HCT116 (cell line): ENCODE results near the gene CFAP46. TPM values are rescaled to one million over a fixed set of nuclear protein-coding genes. Genes with fewer than 3 reads are reported as not detected.

Experiments
- ATAC-seq: fragments of 200-7000 bp; cut with Tn5 transposase; 2 replicates; pipeline ENCODE4 v1.9.1; 2020; ENCODE audit warnings: mild to moderate bottlenecking, moderate library complexity
- BruUV-seq: library from RNA; stranded (reverse); fragments of 400-500 nt; replicated peaks from 2 replicates; lab custom pipeline; 2021; lab: Mats Ljungman, UMichigan
- CTCF ChIA-PET: fragments of 300-600 bp; sonication (Branson Sonifier 250); formaldehyde crosslinking; loops from one replicate; lab custom pipeline; 2021; ENCODE audit warnings: antibody characterized with exemption; lab: Charles Lee
- POLR2A ChIA-PET: fragments of 300-600, 350-600 bp; sonication (Branson Sonifier 250); formaldehyde crosslinking; loops from one replicate; lab custom pipeline; 2021; ENCODE audit warnings: antibody characterized with exemption; lab: Charles Lee
- RAD21 ChIA-PET, 2 experiments: fragments of 300-600 bp; sonication (Branson Sonifier 250); formaldehyde crosslinking; loops; one replicate each; lab custom pipeline; 2023; ENCODE audit warnings: low total read pairs in 2 of 2; ENCODE audit not compliant: uncharacterized antibody in 2 of 2, unreplicated experiment in 2 of 2, low non-redundant PET in 1 of 2; lab: Charles Lee
- DNase-seq: peaks from one replicate; pipeline ENCODE4 v3.0.0-alpha.2; 2010; ENCODE audit warnings: low read depth, low spot score
- H2AFZ ChIP-seq: fragments of 200-600 bp; shearing (Covaris generic), sonication (generic); 2 replicates; pipeline ENCODE4 v1.6.1; 2017; ENCODE audit warnings: low read depth, mixed run types, mixed read lengths, antibody characterized with exemption, low read length; ENCODE audit not compliant: poor library complexity, severe bottlenecking
- H3K27ac ChIP-seq: 2 replicates; pipeline ENCODE4 v1.5.1; 2012; ENCODE audit warnings: low read depth, low read length
- H3K27me3 ChIP-seq: fragments of 200-600 bp; sonication (generic); 2 replicates; pipeline ENCODE4 v1.6.1; 2016; ENCODE audit warnings: mixed run types, low read length, mixed read lengths; ENCODE audit not compliant: insufficient read depth
- H3K36me3 ChIP-seq, 2 experiments: fragments of 200-500 bp in 1 of 2; fragments of 200-600 bp in 1 of 2; sonication (Bioruptor generic) in 1 of 2; sonication (generic) in 1 of 2; 2 replicates each; pipeline versions ENCODE4 v1.5.1 to v1.6.1; 2014 to 2016; ENCODE audit warnings: low read length in 2 of 2, inconsistent platforms in 1 of 2, mixed read lengths in 1 of 2, mixed run types in 1 of 2; ENCODE audit not compliant: insufficient read depth in 2 of 2, control insufficient read depth in 1 of 2
- H3K4me1 ChIP-seq, 2 experiments: fragments of 200-600 bp in 1 of 2; sonication (generic) in 1 of 2; 2 replicates each; pipeline versions ENCODE4 v1.5.1 to v1.6.1; 2012 to 2017; ENCODE audit warnings: low read length in 2 of 2, inconsistent platforms in 1 of 2, mild to moderate bottlenecking in 1 of 2, mixed read lengths in 1 of 2, mixed run types in 1 of 2, moderate library complexity in 1 of 2; ENCODE audit not compliant: insufficient read depth in 2 of 2, control insufficient read depth in 1 of 2
- H3K4me2 ChIP-seq: fragments of 200-600 bp; sonication (generic); 2 replicates; pipeline ENCODE4 v1.6.1; 2017; ENCODE audit warnings: mixed run types, low read length, mixed read lengths
- H3K4me3 ChIP-seq, 2 experiments: fragments of 200-600 bp in 1 of 2; sonication (generic) in 1 of 2; replicated peaks in 1 of 2; 2 replicates each; pipeline ENCODE4 v1.5.1; 2011 to 2016; ENCODE audit warnings: low read length in 2 of 2, control low read depth in 1 of 2, low read depth in 1 of 2, mild to moderate bottlenecking in 1 of 2, mixed read lengths in 1 of 2, mixed run types in 1 of 2
- H3K79me2 ChIP-seq: fragments of 200-600 bp; sonication (generic); 2 replicates; pipeline ENCODE4 v1.6.1; 2017; ENCODE audit warnings: mild to moderate bottlenecking, mixed run types, low read length, moderate library complexity, mixed read lengths; ENCODE audit not compliant: insufficient read depth
- H3K9ac ChIP-seq: fragments of 200-600 bp; sonication (generic); 2 replicates; pipeline ENCODE4 v1.6.1; 2016; ENCODE audit warnings: low read length, mixed read lengths
- H3K9me2 ChIP-seq: fragments of 200-600 bp; sonication (generic), shearing (Covaris generic); 2 replicates; pipeline ENCODE4 v1.6.1; 2017; ENCODE audit warnings: mixed run types, mild to moderate bottlenecking, moderate library complexity; ENCODE audit not compliant: insufficient read depth
- H3K9me3 ChIP-seq, 2 experiments: fragments of 200-500 bp in 1 of 2; fragments of 200-600 bp in 1 of 2; sonication (Bioruptor generic) in 1 of 2; sonication (generic) in 1 of 2; 2 replicates each; pipeline ENCODE4 v1.6.1; 2014 to 2017; ENCODE audit warnings: low read length in 2 of 2, mixed read lengths in 2 of 2, inconsistent platforms in 1 of 2, low read depth in 1 of 2, mild to moderate bottlenecking in 1 of 2, mixed run types in 1 of 2, moderate library complexity in 1 of 2; ENCODE audit not compliant: control insufficient read depth in 1 of 2, insufficient read depth in 1 of 2
- H4K20me1 ChIP-seq: fragments of 200-600 bp; sonication (generic), shearing (Covaris generic); 2 replicates; pipeline ENCODE4 v1.6.1; 2017; ENCODE audit warnings: mixed run types, mild to moderate bottlenecking, moderate library complexity; ENCODE audit not compliant: insufficient read depth
- CBX3 ChIP-seq: IDR thresholded peaks from 2 replicates; pipeline ENCODE4 v1.6.1; 2012; ENCODE audit warnings: low read depth
- CEBPB ChIP-seq: IDR thresholded peaks from 2 replicates; pipeline ENCODE4 v1.6.1; 2012; ENCODE audit warnings: low read depth
- CTCF ChIP-seq, 3 experiments: fragments of 200-600 bp in 1 of 3; sonication (generic) in 1 of 3; IDR thresholded peaks in 2 of 3; conservative IDR thresholded peaks in 1 of 3; 2 replicates each; pipeline ENCODE4 v1.5.1; 2012 to 2017; ENCODE audit warnings: low read depth in 2 of 3, low read length in 2 of 3, antibody characterized with exemption in 1 of 3, borderline replicate concordance in 1 of 3, control low read depth in 1 of 3, mild to moderate bottlenecking in 1 of 3, mixed read lengths in 1 of 3, mixed run types in 1 of 3, moderate library complexity in 1 of 3; ENCODE audit not compliant: insufficient read depth in 1 of 3
- EGR1 ChIP-seq: IDR thresholded peaks from 2 replicates; pipeline ENCODE4 v1.6.1; 2012; ENCODE audit warnings: low read depth
- ELF1 ChIP-seq: IDR thresholded peaks from 2 replicates; pipeline ENCODE4 v1.6.1; 2012; ENCODE audit warnings: low read depth, borderline replicate concordance
- EZH2 ChIP-seq: fragments of 200-600 bp; sonication (generic); IDR thresholded peaks from 2 replicates; pipeline ENCODE4 v1.6.1; 2017; ENCODE audit warnings: antibody characterized with exemption, mixed run types
- EZH2phosphoT487 ChIP-seq: fragments of 200-600 bp; IDR thresholded peaks from 2 replicates; pipeline ENCODE4 v1.6.1; 2018; ENCODE audit warnings: antibody characterized with exemption, borderline replicate concordance
- FOSL1 ChIP-seq: IDR thresholded peaks from 2 replicates; pipeline ENCODE4 v1.6.1; 2012; ENCODE audit warnings: low read depth
- MAX ChIP-seq: IDR thresholded peaks from 2 replicates; pipeline ENCODE4 v1.6.1; 2012
- POLR2A ChIP-seq: IDR thresholded peaks from 2 replicates; pipeline ENCODE4 v1.7.0; 2011; ENCODE audit warnings: borderline replicate concordance; ENCODE audit not compliant: insufficient read depth, insufficient read length; ENCODE audit errors: extremely low read depth
- POLR2AphosphoS5 ChIP-seq: IDR thresholded peaks from 2 replicates; pipeline ENCODE4 v1.6.1; 2011; ENCODE audit warnings: mild to moderate bottlenecking, low read depth, low read length, moderate library complexity
- RAD21 ChIP-seq: IDR thresholded peaks from 2 replicates; pipeline ENCODE4 v1.6.1; 2012; ENCODE audit warnings: low read depth, mild to moderate bottlenecking
- REST ChIP-seq: IDR thresholded peaks from 2 replicates; pipeline ENCODE4 v1.6.1; 2012; ENCODE audit warnings: low read depth
- SIN3A ChIP-seq: IDR thresholded peaks from 2 replicates; pipeline ENCODE4 v1.6.1; 2012; ENCODE audit warnings: low read depth
- SRF ChIP-seq: IDR thresholded peaks from 2 replicates; pipeline ENCODE4 v1.6.1; 2012; ENCODE audit warnings: low read depth
- TCF7L2 ChIP-seq: IDR thresholded peaks from 2 replicates; pipeline ENCODE4 v1.7.0; 2011; ENCODE audit warnings: borderline replicate concordance, inconsistent platforms; ENCODE audit not compliant: insufficient read depth, insufficient read length; ENCODE audit errors: extremely low read depth
- YY1 ChIP-seq: IDR thresholded peaks from 2 replicates; pipeline ENCODE4 v1.6.1; 2011; ENCODE audit warnings: low read length, low read depth, moderate library complexity, mild to moderate bottlenecking; ENCODE audit not compliant: insufficient replicate concordance; ENCODE audit errors: extremely low read depth
- ZBTB33 ChIP-seq: IDR thresholded peaks from 2 replicates; pipeline ENCODE4 v1.6.1; 2011; ENCODE audit warnings: mild to moderate bottlenecking, low read length, moderate library complexity; ENCODE audit not compliant: insufficient replicate concordance; ENCODE audit errors: extremely low read depth
- ZFX ChIP-seq: fragments of 450-650 bp; IDR thresholded peaks from 2 replicates; pipeline ENCODE4 v1.6.1; 2017
- intact Hi-C: fragments of 100-400 bp; cut with micrococcal nuclease; formaldehyde crosslinking; loops from 2 replicates; pipeline ENCODE4 v1.10.0; 2022
- total RNA-seq: library from RNA; stranded (reverse); gene quantifications from one replicate; pipeline ENCODE4 v1.2.1, GENCODE V29; 2021; ENCODE audit not compliant: unreplicated experiment

CFAP46 gene
- total RNA-seq, 1 experiment from 2014 or later: 1.4 TPM

- peak; percentile 6 for DNase-seq
- no peaks in the 10 kb centered on the region for H3K36me3 ChIP-seq
- no peaks in the 10 kb centered on the region for H3K9me2 ChIP-seq
- H4K20me1 ChIP-seq: no peaks in the 10 kb centered on the region
- no peaks in the 10 kb centered on the region for H3K79me2 ChIP-seq
- intact Hi-C loops: no loop called here
- 0 out of 4 replicates have a peak, but pooled peaks cover 0 to 3% of the 10 kb centered on the region in 2 experiments for H3K4me1 ChIP-seq
- H3K9me3 ChIP-seq: no peaks in the 10 kb centered on the region
- no peak overlapping the region for H3K4me3 ChIP-seq
- H3K27ac ChIP-seq: no peak overlapping the region; the same call in 1 of the 2 replicates
- ChIA-PET RAD21 (no interaction called here), CTCF (no interaction called here), POLR2A (no interaction called here)
- no peak overlapping the region for H3K4me2 ChIP-seq
- no peak overlapping the region for H2AFZ ChIP-seq
- ATAC-seq: peak; percentile 27; the same call in 1 of the 2 replicates
- no peaks in the 10 kb centered on the region for H3K27me3 ChIP-seq
- no peak overlapping the region for H3K9ac ChIP-seq
- no TSS peak for BruUV-seq
- TF ChIP-seq TCF7L2 (no peak), EZH2phosphoT487 (no peak), ELF1 (no peak), CEBPB (no peak), CBX3 (no peak), EZH2 (no peak), SIN3A (no peak), SRF (no peak), POLR2AphosphoS5 (no peak), EGR1 (no peak), RAD21 (no peak), YY1 (no peak), POLR2A (no peak), MAX (no peak), CTCF (IDR thresholded peaks at IDR 0.05 in 2 of 3, conservative IDR thresholded peaks at IDR 0.05 in 1 of 3; ENCODE audit: borderline replicate concordance in 1 of 3, insufficient read depth in 1 of 3, low read depth in 2 of 3, low read length in 2 of 3) (no peak), ZBTB33 (no peak), REST (no peak), FOSL1 (no peak), ZFX (no peak)
Measured at GRCh38 chr10:132774902-132775863, 167.2 kb downstream of the CFAP46 start.
